Fibroblast of mammary gland (primary cell): ENCODE results near the gene ARHGEF16.

Experiments
- DNase-seq: peaks from one replicate; pipeline ENCODE4 v3.0.0-alpha.2; 2010; ENCODE audit warnings: low read depth
- H3K4me3 ChIP-seq: 2 replicates; pipeline ENCODE4 v1.5.1; 2011; ENCODE audit warnings: low read depth, mild to moderate bottlenecking, low read length, moderate library complexity; ENCODE audit not compliant: control insufficient read depth
- TF ChIP-seq, protein P1 (sequence below): conservative IDR thresholded peaks from 2 replicates; pipeline ENCODE4 v1.5.1; 2011; ENCODE audit warnings: low read depth, low read length, inconsistent platforms; ENCODE audit not compliant: control insufficient read depth, insufficient read depth

The ARHGEF16 gene

DNA sequence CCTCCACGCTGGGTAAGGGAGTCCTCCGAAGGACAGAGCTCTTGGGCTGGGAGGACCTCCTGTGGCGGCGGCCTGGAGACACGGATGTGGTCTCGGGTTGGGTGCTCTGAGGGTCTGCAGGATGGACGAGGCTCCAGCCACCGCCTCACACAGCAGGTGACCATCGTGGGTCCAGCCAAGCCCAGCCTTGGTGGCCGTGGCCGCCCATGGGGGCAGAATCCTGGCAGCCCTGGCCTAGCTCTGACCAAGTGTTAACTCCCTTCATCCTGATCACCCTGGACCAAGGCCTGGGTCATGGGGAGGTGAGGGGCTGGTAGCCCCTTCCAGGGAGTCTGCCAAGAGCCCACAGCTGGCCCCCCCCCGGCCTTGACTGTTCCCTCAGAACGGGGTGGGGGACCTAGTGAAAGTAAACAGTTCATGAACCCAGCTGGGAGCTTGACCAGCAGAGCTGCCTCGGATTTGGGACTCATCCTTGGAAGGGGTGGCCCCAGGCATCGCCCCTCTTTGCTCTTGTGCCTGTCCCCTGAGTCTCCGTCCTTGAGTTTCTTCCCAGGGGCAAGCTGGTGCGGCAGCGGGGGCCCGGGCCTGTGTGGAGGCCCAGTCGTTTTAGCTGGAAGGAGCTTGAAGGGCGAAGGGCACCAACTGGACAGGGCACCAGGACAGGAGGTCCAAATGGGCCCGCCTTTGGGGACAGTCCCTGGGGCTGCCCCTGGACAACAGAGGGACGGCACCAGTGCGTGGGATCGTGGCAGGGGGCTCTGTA is 17.8 kb downstream of the ARHGEF16 start:
- no peak overlapping the region for H3K4me3 ChIP-seq
- TF ChIP-seq, protein P1, sequence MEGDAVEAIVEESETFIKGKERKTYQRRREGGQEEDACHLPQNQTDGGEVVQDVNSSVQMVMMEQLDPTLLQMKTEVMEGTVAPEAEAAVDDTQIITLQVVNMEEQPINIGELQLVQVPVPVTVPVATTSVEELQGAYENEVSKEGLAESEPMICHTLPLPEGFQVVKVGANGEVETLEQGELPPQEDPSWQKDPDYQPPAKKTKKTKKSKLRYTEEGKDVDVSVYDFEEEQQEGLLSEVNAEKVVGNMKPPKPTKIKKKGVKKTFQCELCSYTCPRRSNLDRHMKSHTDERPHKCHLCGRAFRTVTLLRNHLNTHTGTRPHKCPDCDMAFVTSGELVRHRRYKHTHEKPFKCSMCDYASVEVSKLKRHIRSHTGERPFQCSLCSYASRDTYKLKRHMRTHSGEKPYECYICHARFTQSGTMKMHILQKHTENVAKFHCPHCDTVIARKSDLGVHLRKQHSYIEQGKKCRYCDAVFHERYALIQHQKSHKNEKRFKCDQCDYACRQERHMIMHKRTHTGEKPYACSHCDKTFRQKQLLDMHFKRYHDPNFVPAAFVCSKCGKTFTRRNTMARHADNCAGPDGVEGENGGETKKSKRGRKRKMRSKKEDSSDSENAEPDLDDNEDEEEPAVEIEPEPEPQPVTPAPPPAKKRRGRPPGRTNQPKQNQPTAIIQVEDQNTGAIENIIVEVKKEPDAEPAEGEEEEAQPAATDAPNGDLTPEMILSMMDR: no peak
- DNase-seq: no peak

DNA sequence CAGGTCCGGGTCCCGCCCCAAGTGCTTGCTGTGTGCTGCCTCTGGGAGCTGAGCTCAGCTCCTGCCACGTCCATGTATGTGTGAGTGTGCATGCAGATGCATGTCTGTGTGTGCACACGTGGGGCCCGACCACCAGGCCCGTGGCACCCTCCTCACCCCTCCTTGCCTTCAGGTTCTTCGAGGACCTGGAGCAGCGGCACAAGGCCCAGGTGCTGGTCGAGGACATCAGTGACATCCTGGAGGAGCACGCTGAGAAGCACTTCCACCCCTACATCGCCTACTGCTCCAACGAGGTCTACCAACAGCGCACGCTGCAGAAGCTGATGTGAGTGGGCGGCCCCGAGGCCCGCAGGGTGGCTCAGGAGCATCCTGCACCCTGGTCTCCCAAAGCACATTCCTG is 18.4 kb downstream of the ARHGEF16 start:
- DNase-seq: no peak
- no peak overlapping the region for H3K4me3 ChIP-seq
- TF ChIP-seq, protein P1: no peak

DNA sequence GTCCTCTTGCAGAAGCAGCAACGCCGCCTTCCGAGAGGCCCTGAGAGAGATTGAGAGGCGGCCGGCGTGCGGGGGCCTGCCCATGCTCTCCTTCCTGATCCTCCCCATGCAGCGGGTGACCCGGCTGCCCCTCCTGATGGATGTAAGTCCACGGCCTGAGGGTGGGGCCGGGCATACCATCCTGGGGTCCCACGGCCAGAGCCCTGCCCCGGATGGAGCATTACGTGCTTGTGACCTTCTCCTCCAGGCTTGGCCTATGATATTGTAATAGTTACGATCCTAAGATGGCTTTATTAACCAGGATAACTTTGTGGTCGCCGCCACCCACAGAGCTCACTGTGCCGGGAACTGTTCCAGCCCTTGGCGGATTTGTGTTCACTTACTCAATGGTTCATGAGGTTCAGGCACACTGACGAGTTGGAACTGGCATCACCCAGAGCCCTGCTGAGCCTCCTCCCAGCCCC is 18.9 kb downstream of the ARHGEF16 start:
- TF ChIP-seq, protein P1: no peak
- peak; percentile 90 for DNase-seq
- H3K4me3 ChIP-seq: no peak overlapping the region

DNA sequence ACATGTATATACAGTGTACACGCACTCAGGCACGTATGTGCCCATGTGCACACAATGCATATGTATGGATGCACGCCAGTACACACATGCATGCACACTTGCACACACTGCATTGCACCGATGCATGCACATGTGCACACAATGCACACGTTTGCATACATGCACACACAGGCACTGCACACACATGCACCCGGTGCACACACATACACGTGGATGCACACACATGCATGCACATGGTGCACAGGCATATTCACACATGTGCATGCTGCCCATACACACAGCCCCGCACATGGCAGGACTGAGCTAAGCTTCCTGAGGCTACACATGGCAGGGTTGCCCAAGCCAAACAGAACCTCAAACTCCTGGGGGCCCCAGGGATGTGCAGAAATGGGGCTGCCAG is 19.6 kb downstream of the ARHGEF16 start:
- DNase-seq: no peak
- H3K4me3 ChIP-seq: no peak overlapping the region
- TF ChIP-seq, protein P1: no peak

DNA sequence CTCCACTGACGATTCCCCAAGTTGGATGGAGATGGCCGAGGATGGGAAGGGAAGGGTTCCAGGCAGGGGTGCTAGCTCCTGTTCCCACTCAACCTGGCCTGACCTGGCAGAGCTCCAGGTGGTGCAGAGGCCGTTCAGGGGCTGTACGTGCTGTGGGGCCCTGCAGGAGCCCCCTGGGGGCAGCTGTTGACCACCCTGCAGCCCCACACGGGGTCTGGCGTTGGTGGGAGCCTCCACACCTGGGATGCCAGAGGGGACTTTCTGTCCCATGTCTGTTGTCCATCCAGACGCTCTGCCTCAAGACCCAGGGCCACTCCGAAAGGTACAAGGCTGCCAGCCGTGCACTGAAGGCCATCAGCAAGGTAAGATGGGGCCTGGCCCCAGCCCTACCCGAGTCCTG is 20.0 kb downstream of the ARHGEF16 start:
- TF ChIP-seq, protein P1: no peak

DNA sequence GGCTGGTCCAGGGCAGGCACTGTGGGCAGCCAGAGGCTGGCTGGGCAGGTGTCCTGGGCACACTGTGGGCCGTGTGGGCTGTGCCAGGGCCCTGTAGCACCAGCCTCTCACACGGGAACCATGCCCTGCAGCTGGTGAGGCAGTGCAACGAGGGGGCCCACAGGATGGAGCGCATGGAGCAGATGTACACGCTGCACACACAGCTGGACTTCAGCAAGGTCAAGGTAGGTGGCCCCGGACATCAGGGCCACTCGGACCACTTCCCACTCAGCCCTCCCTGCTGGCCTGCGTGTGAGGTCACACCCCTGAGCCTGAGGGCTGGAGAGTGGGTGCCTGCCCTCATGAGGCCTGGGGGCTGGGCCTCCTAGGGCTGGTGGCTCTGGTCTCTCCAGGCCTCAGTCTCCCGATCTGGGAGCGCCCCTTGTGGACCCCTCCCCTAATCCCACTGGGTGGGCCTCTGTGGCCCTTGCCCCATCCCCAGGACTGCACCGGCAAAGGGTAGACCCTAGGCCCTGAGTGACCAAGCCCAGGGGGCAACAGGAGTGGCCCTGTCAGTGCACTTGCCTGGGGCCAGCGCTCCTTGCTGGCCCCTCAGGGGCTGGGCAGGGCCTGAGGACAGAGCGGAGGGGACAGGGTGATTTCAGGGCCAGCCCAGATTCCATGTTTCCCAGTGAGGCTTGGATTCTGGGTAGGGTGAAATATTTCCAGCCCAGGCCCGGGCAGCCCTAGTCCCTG is 21.5 kb downstream of the ARHGEF16 start:
- TF ChIP-seq, protein P1: no peak
- no peak for DNase-seq
- H3K4me3 ChIP-seq: no peak overlapping the region

More for the DNA sequence above, 20.0 kb downstream of the ARHGEF16 start:
- no peak overlapping the region for H3K4me3 ChIP-seq
- DNase-seq: no peak
